Peyer's patch (tissue), 4 donors: ENCODE results near the gene ECSIT.

Experiments used
- POLR2A ChIP-seq, 2 donors: fragments of 450-650 bp; IDR thresholded peaks; one replicate each; pipeline ENCODE4 v1.5.1; 2017; ENCODE audit warnings: antibody characterized with exemption in 2 of 2, mild to moderate bottlenecking in 2 of 2, moderate library complexity in 2 of 2
- TF ChIP-seq, protein P1 (sequence below), 6 experiments: fragments of 450-650 bp in 4 of 6; fragments of 200-600 bp in 2 of 6; sonication (generic) in 1 of 6; IDR thresholded peaks; one replicate each; pipeline ENCODE4 v1.5.1; 2017 to 2019; ENCODE audit warnings: antibody characterized with exemption in 6 of 6, mild to moderate bottlenecking in 3 of 6, moderate library complexity in 1 of 6

DNA sequence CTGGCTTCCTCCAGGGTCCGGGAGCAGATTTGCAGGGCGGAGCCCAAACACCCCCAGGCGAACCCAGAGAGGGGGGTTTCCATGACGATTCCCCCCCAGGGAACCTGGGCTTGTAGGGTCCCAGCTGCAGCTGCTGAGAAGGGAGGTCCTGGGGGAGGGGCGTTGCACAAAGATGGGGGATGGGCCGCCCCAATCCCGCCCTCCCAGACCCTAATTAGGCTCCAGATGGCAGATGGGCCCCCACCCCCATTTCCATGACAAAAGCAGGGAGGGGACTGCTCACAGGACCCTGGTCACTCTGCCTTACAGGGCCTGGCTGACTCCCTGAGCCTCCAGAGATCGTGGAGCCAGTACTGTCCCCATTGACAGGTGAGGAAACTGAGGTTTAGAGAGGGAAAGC, 63.3 kb downstream of the ECSIT start:
- TF ChIP-seq, protein P1, sequence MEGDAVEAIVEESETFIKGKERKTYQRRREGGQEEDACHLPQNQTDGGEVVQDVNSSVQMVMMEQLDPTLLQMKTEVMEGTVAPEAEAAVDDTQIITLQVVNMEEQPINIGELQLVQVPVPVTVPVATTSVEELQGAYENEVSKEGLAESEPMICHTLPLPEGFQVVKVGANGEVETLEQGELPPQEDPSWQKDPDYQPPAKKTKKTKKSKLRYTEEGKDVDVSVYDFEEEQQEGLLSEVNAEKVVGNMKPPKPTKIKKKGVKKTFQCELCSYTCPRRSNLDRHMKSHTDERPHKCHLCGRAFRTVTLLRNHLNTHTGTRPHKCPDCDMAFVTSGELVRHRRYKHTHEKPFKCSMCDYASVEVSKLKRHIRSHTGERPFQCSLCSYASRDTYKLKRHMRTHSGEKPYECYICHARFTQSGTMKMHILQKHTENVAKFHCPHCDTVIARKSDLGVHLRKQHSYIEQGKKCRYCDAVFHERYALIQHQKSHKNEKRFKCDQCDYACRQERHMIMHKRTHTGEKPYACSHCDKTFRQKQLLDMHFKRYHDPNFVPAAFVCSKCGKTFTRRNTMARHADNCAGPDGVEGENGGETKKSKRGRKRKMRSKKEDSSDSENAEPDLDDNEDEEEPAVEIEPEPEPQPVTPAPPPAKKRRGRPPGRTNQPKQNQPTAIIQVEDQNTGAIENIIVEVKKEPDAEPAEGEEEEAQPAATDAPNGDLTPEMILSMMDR (IDR thresholded peaks at IDR 0.05), result no peak
- no peak for TF ChIP-seq POLR2A (IDR thresholded peaks at IDR 0.05)
